ENCODE data around the gene ELFN2. TPM values are rescaled to one million over a fixed set of nuclear protein-coding genes. Genes with fewer than 3 reads are reported as not detected.
"Not testable (repeated sequence)": the region's sequence is repeated elsewhere in the genome, so short reads cannot be mapped to it uniquely, and the experiment has no call there.

The ELFN2 gene
- total RNA-seq, 4 donors from 2014 or later, result under 0.01 to 0.19 (median 0.16) TPM; not detected in 1

GRCh38 chr22:37472418-37473006, 45.2 kb upstream of the ELFN2 start:
- Histone ChIP-seq H3K4me3 (no peak overlapping the region), H3K4me1 (no peaks in the 10 kb centered on the region), H3K27ac (no peak overlapping the region), H3K27me3 (peaks cover 86% of the 10 kb centered on the region), H3K9me3 (no peaks in the 10 kb centered on the region), H3K36me3 (no peaks in the 10 kb centered on the region)
- ATAC-seq, result no peak
- no peak for TF ChIP-seq POLR2A (IDR thresholded peaks at IDR 0.05)
- peak in 1 of 4 experiments; percentile 25 for TF ChIP-seq CTCF (IDR thresholded peaks at IDR 0.05)
- WGBS, 2 donors (ENCODE audit: low coverage in 1 of 2), result 20% methylated on average over 3 of the region's 8 CpGs; no CpG with 5 or more reads in 1 of the 2 donors

GRCh38 chr22:37471727-37472417, 44.6 kb upstream of the ELFN2 start:
- Histone ChIP-seq H3K36me3 (no peaks in the 10 kb centered on the region), H3K4me1 (no peaks in the 10 kb centered on the region), H3K27me3 (peaks cover 87% of the 10 kb centered on the region), H3K9me3 (no peaks in the 10 kb centered on the region), H3K27ac (no peak overlapping the region), H3K4me3 (no peak overlapping the region)
- no peak for TF ChIP-seq CTCF (IDR thresholded peaks at IDR 0.05)
- TF ChIP-seq POLR2AphosphoS5 (IDR thresholded peaks at IDR 0.05), result no peak
- no peak for TF ChIP-seq EP300 (IDR thresholded peaks at IDR 0.05)
- no peak for TF ChIP-seq POLR2A (IDR thresholded peaks at IDR 0.05)
- WGBS, 2 donors (ENCODE audit: low coverage in 1 of 2), result 79 to 92% methylated on average over 2 to 8 of the region's 9 CpGs
- ATAC-seq, result no peak

GRCh38 chr22:37470087-37470445, 42.8 kb upstream of the ELFN2 start:
- H3K27me3 ChIP-seq, result peaks cover 87% of the 10 kb centered on the region
- 50 to 61% methylated on average over 1 to 4 of the region's 5 CpGs for WGBS, 2 donors (ENCODE audit: low coverage in 1 of 2)
- H3K9me3 ChIP-seq, result no peaks in the 10 kb centered on the region
- no peak overlapping the region for H3K4me3 ChIP-seq
- no peaks in the 10 kb centered on the region for H3K36me3 ChIP-seq
- ATAC-seq, result no peak
- TF ChIP-seq POLR2A (IDR thresholded peaks at IDR 0.05) (no peak), CTCF (IDR thresholded peaks at IDR 0.05) (no peak), POLR2AphosphoS5 (IDR thresholded peaks at IDR 0.05) (no peak), EP300 (IDR thresholded peaks at IDR 0.05) (no peak)
- H3K27ac ChIP-seq, result no peak overlapping the region
- H3K4me1 ChIP-seq, result no peaks in the 10 kb centered on the region

GRCh38 chr22:37469416-37470086, 42.3 kb upstream of the ELFN2 start:
- Histone ChIP-seq H3K4me1 (no peaks in the 10 kb centered on the region), H3K9me3 (no peaks in the 10 kb centered on the region), H3K36me3 (no peaks in the 10 kb centered on the region), H3K4me3 (no peak overlapping the region), H3K27me3 (peaks cover 86% of the 10 kb centered on the region), H3K27ac (no peak overlapping the region)
- no peak for ATAC-seq
- 33 to 50% methylated on average over 1 to 2 of the region's 8 CpGs for WGBS, 2 donors (ENCODE audit: low coverage in 1 of 2)
- TF ChIP-seq POLR2AphosphoS5 (IDR thresholded peaks at IDR 0.05) (no peak), CTCF (IDR thresholded peaks at IDR 0.05) (no peak), POLR2A (IDR thresholded peaks at IDR 0.05) (no peak), EP300 (IDR thresholded peaks at IDR 0.05) (no peak)

GRCh38 chr22:37468201-37468695, 41.0 kb upstream of the ELFN2 start:
- WGBS, 2 donors (ENCODE audit: low coverage in 1 of 2), result 37 to 52% methylated on average over 2 of the region's 14 CpGs

More at GRCh38 chr22:37468201-37468695, 41.0 kb upstream of the ELFN2 start:
- H3K27me3 ChIP-seq, result peaks cover 86% of the 10 kb centered on the region
- H3K36me3 ChIP-seq, ATAC-seq, H3K27ac ChIP-seq, H3K4me1 ChIP-seq, H3K4me3 ChIP-seq, H3K9me3 ChIP-seq: not testable (repeated sequence)
